LNCaP clone FGC (cell line): ENCODE measurements around the gene ANAPC2.

ENCODE experiments used
- DNase-seq: peaks from one replicate; pipeline ENCODE4 v3.0.0-alpha.2; 2011; ENCODE audit warnings: low read depth
- H3K4me3 ChIP-seq: 2 replicates; pipeline ENCODE4 v1.5.1; 2011; ENCODE audit warnings: mild to moderate bottlenecking, low read depth, low read length, control low read depth
- CTCF ChIP-seq: IDR thresholded peaks from 2 replicates; pipeline ENCODE4 v1.5.1; 2012; ENCODE audit warnings: mild to moderate bottlenecking; ENCODE audit not compliant: control insufficient read depth, insufficient read depth; ENCODE audit errors: extremely low read depth

ANAPC2 gene

GRCh38 chr9:137140151-137141012 lies 48.0 kb downstream of the ANAPC2 start:
- DNase-seq: no peak
- H3K4me3 ChIP-seq: no peak overlapping the region
- TF ChIP-seq CTCF: no peak

DNA sequence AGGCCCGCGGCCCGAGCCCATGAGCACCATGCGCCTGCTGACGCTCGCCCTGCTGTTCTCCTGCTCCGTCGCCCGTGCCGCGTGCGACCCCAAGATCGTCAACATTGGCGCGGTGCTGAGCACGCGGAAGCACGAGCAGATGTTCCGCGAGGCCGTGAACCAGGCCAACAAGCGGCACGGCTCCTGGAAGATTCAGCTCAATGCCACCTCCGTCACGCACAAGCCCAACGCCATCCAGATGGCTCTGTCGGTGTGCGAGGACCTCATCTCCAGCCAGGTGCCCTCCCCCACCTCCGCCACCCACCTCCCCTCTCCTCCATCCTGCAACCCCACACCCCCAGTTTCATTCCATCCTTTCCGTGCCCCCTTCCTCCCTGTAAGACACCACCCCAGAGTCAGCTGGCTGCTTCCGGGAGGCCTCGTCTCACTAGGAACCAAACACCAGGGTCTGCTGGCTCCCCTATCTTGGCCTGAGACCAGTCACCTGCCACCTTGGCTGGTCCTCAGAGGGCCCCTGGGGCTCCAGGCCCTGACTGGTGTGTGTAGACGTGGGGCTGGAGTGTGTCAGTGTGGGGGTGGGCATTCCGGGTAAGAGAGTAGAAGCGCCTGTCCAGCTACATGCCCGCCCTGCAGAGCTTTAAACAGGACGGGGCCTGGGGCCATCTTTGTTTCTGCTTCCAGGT lies 48.8 kb downstream of the ANAPC2 start:
- no peak for TF ChIP-seq CTCF
- H3K4me3 ChIP-seq: no peak overlapping the region
- DNase-seq: no peak

DNA sequence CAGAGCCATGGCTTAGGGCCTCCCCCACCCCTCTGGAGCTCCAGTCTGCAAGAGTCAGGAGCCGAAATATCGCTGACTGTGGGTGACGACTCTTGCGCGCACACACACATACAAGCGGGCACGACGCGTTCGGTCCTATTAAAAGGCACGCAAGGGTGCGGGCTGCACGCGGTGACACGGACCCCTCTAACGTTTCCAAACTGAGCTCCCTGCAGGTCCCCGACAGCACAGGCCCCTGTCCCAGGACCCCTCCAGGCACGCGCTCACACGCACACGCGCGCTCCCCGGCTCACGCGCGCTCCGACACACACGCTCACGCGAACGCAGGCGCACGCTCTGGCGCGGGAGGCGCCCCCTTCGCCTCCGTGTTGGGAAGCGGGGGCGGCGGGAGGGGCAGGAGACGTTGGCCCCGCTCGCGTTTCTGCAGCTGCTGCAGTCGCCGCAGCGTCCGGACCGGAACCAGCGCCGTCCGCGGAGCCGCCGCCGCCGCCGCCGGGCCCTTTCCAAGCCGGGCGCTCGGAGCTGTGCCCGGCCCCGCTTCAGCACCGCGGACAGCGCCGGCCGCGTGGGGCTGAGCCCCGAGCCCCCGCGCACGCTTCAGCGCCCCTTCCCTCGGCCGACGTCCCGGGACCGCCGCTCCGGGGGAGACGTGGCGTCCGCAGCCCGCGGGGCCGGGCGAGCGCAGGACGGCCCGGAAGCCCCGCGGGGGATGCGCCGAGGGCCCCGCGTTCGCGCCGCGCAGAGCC lies 49.5 kb downstream of the ANAPC2 start, which contains the start of gene GRIN1:
Gene GRIN1 (plus strand): TSS at position 433 of the 746 bp plus-strand sequence. CDS start 333 bp downstream, outside the sequence.
- H3K4me3 ChIP-seq: no peak within 1 kb of the TSS
- TF ChIP-seq CTCF: no peak
- DNase-seq: no peak

- H3K4me3 ChIP-seq: no peak overlapping the region
- no peak for DNase-seq
- no peak for TF ChIP-seq CTCF
These were observed 50.2 kb downstream of the ANAPC2 start for GRCh38 chr9:137138058-137138721.

- no peak for DNase-seq
- no peak for TF ChIP-seq CTCF
- no peak overlapping the region for H3K4me3 ChIP-seq
These were observed 51.3 kb downstream of the ANAPC2 start for GRCh38 chr9:137136881-137137607.
